RWPE2 (cell line): ENCODE data around the gene PLEKHJ1.

Experiments
- ATAC-seq: fragments of 200-7000 bp; cut with Tn5 transposase; 3 replicates; pipeline ENCODE4 v1.9.1; 2021; ENCODE audit warnings: low read depth
- DNase-seq: peaks from one replicate; pipeline ENCODE4 v3.0.0-alpha.2; 2020; ENCODE audit warnings: low spot score
- H3K27ac ChIP-seq: fragments of 450-650 bp; 2 replicates; pipeline ENCODE4 v1.5.1; 2017; ENCODE audit warnings: mild to moderate bottlenecking; ENCODE audit not compliant: poor library complexity, severe bottlenecking
- H3K27me3 ChIP-seq: fragments of 250-450 bp; sonication (Bioruptor Pico); 2 replicates; pipeline ENCODE4 v1.5.1; 2021; ENCODE audit warnings: mild to moderate bottlenecking, moderate library complexity; ENCODE audit not compliant: insufficient read depth, poor library complexity, severe bottlenecking
- H3K36me3 ChIP-seq: fragments of 250-450 bp; sonication (Bioruptor Pico); 2 replicates; pipeline ENCODE4 v1.5.1; 2020; ENCODE audit warnings: low read depth, mild to moderate bottlenecking, moderate library complexity
- H3K4me1 ChIP-seq: fragments of 250-450 bp; sonication (Bioruptor Pico); 2 replicates; pipeline ENCODE4 v1.5.1; 2021; ENCODE audit warnings: mild to moderate bottlenecking, moderate library complexity; ENCODE audit not compliant: insufficient read depth, poor library complexity, severe bottlenecking
- H3K4me3 ChIP-seq: fragments of 250-450 bp; sonication (Bioruptor Pico); 2 replicates; pipeline ENCODE4 v1.5.1; 2021; ENCODE audit warnings: mild to moderate bottlenecking, moderate library complexity; ENCODE audit not compliant: severe bottlenecking
- H3K9me3 ChIP-seq: fragments of 250-450 bp; sonication (Bioruptor Pico); 2 replicates; pipeline ENCODE4 v1.5.1; 2021; ENCODE audit warnings: mild to moderate bottlenecking, moderate library complexity; ENCODE audit not compliant: severe bottlenecking
- CTCF ChIP-seq: fragments of 450-650 bp; IDR thresholded peaks from one replicate; pipeline ENCODE4 v1.5.1; 2017; ENCODE audit warnings: mild to moderate bottlenecking, moderate library complexity; ENCODE audit not compliant: poor library complexity, severe bottlenecking

Gene PLEKHJ1

GRCh38 chr19:2197270-2197669 lies 38.9 kb downstream of the PLEKHJ1 start:
- Histone ChIP-seq H3K27ac (no peak overlapping the region), H3K4me3 (no peak overlapping the region), H3K36me3 (peaks cover 6% of the 10 kb centered on the region), H3K27me3 (no peaks in the 10 kb centered on the region), H3K9me3 (no peaks in the 10 kb centered on the region), H3K4me1 (no peaks in the 10 kb centered on the region)
- DNase-seq = no peak
- ATAC-seq = no peak
- TF ChIP-seq CTCF = no peak

DNA sequence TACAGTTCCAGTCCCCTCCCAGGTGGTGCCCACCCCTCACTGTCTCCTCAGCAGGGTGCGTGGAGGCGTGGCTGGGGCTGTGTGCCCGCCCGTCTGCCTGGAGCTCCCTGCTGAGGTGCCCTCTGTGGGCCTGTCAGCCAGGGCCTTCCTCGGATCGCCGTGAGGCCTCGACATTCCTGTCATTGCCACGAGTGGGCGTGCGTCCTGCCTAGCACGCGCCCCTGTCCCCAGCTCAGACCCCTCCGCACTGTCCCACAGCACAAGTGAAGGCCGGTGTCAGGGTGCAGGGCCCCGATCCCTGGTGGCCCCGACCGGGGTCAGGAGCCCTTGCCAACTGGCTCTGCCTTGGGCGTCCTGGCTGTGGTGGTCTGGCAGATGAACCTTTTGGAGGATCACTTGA lies 40.2 kb downstream of the PLEKHJ1 start:
- Histone ChIP-seq H3K4me1 (no peaks in the 10 kb centered on the region), H3K36me3 (peaks cover 20% of the 10 kb centered on the region), H3K4me3 (no peak overlapping the region), H3K27me3 (no peaks in the 10 kb centered on the region), H3K27ac (no peak overlapping the region), H3K9me3 (no peaks in the 10 kb centered on the region)
- no peak for TF ChIP-seq CTCF
- no peak for ATAC-seq
- no peak for DNase-seq

DNA sequence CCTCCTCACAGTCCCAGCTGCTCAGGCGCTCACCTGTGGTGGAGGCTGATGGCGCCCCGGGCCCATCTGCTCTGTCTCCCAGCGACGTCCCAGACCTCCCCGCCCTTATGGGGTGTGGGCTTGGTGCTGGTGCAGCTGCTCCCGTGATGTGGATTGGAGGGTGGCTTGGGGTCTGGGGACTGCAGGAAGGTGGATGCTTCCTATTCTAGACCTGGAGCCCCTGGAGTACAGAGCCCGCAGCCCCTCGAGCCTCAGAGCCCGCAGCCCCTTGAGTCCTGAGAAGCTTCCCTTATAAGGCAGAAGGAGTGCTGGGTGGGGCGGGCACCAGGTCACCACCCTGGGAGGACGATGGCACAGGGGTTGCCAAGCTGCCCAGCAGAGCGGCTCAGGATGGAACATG lies 40.8 kb downstream of the PLEKHJ1 start:
- Histone ChIP-seq H3K9me3 (no peaks in the 10 kb centered on the region), H3K4me1 (no peaks in the 10 kb centered on the region), H3K36me3 (peaks cover 21% of the 10 kb centered on the region)

DNA sequence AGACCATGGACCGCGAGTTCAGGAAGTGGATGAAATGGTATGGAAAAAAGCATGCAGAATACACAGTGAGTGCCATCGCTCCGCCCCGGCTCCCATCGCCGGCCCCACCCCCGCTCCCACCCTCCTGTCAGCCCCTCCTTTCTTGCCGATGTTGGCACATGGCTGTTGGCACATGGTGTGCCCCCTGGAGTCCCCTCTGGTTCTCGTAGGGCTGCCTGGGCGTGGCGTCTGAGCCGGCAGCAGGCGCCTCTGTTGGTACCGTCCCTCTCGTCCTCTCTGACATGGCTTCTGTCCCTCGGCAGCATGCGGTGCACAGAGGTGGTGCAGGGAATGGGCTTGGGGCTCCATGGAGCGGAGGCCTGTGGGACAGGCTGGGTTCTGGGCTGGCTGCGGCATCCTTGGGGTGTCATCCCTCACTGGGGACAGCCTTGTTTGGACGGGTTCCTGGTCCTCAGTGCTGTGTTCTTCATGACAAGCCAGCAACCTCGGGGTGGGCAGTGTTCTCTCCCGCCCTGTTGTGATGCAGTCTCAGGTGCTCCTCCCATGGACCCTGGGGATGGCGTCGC lies 41.5 kb downstream of the PLEKHJ1 start:
- Histone ChIP-seq H3K4me3 (no peak overlapping the region), H3K27ac (no peak overlapping the region), H3K27me3 (no peaks in the 10 kb centered on the region), H3K36me3 (peaks cover 23% of the 10 kb centered on the region), H3K4me1 (no peaks in the 10 kb centered on the region), H3K9me3 (no peaks in the 10 kb centered on the region)
- no peak for TF ChIP-seq CTCF
- no peak for DNase-seq
- ATAC-seq = no peak

More for the DNA sequence above, 40.8 kb downstream of the PLEKHJ1 start:
- DNase-seq (no peak), ATAC-seq (no peak)
- Histone ChIP-seq H3K4me3 (no peak overlapping the region), H3K27me3 (no peaks in the 10 kb centered on the region), H3K27ac (no peak overlapping the region)
- TF ChIP-seq CTCF = no peak

GRCh38 chr19:2193807-2194206 lies 42.3 kb downstream of the PLEKHJ1 start:
- Histone ChIP-seq H3K27ac (no peak overlapping the region), H3K9me3 (no peaks in the 10 kb centered on the region), H3K4me3 (no peak overlapping the region), H3K36me3 (peaks cover 27% of the 10 kb centered on the region), H3K27me3 (no peaks in the 10 kb centered on the region), H3K4me1 (no peaks in the 10 kb centered on the region)
- DNase-seq (no peak), ATAC-seq (no peak)
- TF ChIP-seq CTCF = no peak
